Measurements from ENCODE around the gene POLR3A.

Gene POLR3A

DNA sequence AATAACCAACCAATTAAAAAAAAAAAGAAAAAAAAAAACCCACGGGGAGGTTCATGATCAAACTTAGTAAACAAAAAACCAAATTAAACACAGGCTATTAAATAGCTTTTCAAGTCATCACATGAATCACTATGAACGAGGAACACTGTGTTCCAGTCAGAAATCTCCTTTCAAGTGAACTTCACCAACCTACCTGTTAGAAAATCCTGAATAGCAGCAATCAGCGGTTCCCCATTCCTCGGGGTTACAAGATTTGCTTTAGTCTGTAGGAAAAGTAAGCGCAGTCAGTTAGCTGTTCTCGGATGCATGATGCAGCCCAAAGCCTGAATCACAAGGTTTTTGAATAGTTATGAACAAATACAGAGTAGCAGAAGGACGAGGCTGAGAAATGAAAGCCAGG, 19.0 kb downstream of the POLR3A start:
- Histone ChIP-seq H3K27me3 (ENCODE audit: insufficient read depth, poor library complexity, severe bottlenecking) (no peaks in the 10 kb centered on the region), H3K4me1 (ENCODE audit: insufficient read depth, poor library complexity, severe bottlenecking) (no peaks in the 10 kb centered on the region), H3K27ac (ENCODE audit: poor library complexity, severe bottlenecking) (no peak overlapping the region), H3K4me3 (ENCODE audit: severe bottlenecking) (no peak overlapping the region), H3K36me3 (ENCODE audit: low read depth) (peaks cover 93% of the 10 kb centered on the region), H3K9me3 (ENCODE audit: severe bottlenecking) (no peaks in the 10 kb centered on the region)
- DNase-seq (ENCODE audit: low spot score) (no peak), ATAC-seq (ENCODE audit: low read depth) (no peak)
- TF ChIP-seq, protein P1, sequence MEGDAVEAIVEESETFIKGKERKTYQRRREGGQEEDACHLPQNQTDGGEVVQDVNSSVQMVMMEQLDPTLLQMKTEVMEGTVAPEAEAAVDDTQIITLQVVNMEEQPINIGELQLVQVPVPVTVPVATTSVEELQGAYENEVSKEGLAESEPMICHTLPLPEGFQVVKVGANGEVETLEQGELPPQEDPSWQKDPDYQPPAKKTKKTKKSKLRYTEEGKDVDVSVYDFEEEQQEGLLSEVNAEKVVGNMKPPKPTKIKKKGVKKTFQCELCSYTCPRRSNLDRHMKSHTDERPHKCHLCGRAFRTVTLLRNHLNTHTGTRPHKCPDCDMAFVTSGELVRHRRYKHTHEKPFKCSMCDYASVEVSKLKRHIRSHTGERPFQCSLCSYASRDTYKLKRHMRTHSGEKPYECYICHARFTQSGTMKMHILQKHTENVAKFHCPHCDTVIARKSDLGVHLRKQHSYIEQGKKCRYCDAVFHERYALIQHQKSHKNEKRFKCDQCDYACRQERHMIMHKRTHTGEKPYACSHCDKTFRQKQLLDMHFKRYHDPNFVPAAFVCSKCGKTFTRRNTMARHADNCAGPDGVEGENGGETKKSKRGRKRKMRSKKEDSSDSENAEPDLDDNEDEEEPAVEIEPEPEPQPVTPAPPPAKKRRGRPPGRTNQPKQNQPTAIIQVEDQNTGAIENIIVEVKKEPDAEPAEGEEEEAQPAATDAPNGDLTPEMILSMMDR (IDR thresholded peaks at IDR 0.05; ENCODE audit: poor library complexity, severe bottlenecking) = no peak

DNA sequence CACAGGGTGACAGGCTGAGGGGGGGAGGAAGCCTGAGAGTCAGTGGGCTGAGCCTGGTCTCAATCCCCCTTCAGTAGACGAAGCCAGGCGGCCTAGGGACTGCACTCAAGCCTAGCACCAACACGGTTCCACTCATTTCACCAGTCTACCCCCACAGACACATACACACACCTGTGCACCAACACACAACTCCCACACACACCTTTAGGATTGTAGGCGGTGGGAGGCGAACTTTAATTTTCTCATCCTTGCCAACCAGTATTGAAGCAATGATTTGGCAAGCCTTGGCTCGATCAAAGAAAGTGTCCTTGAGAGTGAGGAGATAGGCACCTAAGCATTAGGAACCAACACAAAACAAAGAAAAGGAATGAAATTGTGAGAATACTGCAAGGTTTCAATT, 19.7 kb downstream of the POLR3A start:
- Histone ChIP-seq H3K27me3 (ENCODE audit: insufficient read depth, poor library complexity, severe bottlenecking) (no peaks in the 10 kb centered on the region), H3K4me3 (ENCODE audit: severe bottlenecking) (no peak overlapping the region), H3K36me3 (ENCODE audit: low read depth) (peaks cover 93% of the 10 kb centered on the region), H3K9me3 (ENCODE audit: severe bottlenecking) (no peaks in the 10 kb centered on the region), H3K4me1 (ENCODE audit: insufficient read depth, poor library complexity, severe bottlenecking) (no peaks in the 10 kb centered on the region), H3K27ac (ENCODE audit: poor library complexity, severe bottlenecking) (no peak overlapping the region)
- DNase-seq (ENCODE audit: low spot score) = no peak
- ATAC-seq (ENCODE audit: low read depth) = no peak
- TF ChIP-seq, protein P1 (IDR thresholded peaks at IDR 0.05; ENCODE audit: poor library complexity, severe bottlenecking) = no peak

DNA sequence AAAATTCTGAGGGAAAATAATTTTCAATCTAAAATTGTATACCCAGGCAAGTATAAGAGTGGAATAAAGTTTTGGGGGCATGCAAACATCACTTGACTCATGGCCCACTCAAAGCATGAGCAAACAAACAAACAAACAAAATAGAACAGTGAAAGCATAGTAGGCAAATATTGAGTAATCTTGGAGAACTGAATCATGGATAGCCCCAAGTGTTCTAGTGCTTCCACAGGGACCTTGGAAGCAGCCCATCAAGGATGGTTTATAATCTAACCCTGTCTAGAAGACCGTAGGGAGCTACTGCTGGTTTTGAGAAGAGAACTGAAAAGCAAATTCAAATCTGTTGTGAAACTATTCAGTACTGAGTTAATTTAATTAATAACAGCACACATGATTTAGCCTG, 22.1 kb downstream of the POLR3A start:
- H3K27ac ChIP-seq (ENCODE audit: poor library complexity, severe bottlenecking) = no peak overlapping the region
- H3K9me3 ChIP-seq (ENCODE audit: severe bottlenecking) = no peaks in the 10 kb centered on the region
- ATAC-seq (ENCODE audit: low read depth) (no peak), DNase-seq (ENCODE audit: low spot score) (no peak)
- no peaks in the 10 kb centered on the region for H3K27me3 ChIP-seq (ENCODE audit: insufficient read depth, poor library complexity, severe bottlenecking)
- H3K36me3 ChIP-seq (ENCODE audit: low read depth) = peaks cover 95% of the 10 kb centered on the region
- no peaks in the 10 kb centered on the region for H3K4me1 ChIP-seq (ENCODE audit: insufficient read depth, poor library complexity, severe bottlenecking)
- no peak overlapping the region for H3K4me3 ChIP-seq (ENCODE audit: severe bottlenecking)
- TF ChIP-seq, protein P1 (IDR thresholded peaks at IDR 0.05; ENCODE audit: poor library complexity, severe bottlenecking) = no peak

DNA sequence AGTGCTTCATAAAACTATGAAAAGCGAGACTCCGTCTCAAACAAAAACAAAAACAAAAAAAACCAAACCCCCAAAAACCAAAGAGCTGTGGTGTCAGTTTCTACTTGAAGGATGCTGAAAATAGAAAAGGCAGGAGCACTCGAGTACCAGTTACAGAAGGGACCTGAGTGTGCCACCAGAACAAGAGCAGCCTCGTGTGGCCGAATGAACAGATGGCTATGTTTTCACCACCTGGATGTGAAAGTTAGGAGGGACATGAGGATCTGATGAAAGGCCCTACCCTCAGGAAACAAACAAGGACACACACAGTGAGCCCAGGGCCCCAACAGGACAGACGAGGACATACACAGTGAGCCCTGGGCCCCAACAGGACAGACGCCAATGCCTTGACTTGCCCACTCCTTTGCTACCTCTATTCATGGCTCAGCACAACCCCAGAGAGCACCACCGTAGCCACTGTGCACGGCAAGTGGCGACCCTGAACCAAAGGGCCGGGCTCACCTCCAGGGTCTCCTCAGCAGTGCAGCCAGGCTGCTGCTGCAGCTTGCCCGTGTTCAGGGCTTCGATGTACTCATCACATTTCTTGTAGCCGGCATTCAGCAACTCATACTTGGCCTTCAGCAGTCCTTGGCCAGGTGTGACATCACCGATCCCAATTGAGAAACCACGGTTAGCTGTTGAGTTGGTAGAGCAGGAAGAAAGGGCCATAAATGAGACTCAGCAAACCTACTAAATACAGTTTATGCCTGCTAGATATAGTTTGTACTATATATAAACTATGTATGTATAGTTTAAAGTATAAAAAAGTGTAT, 24.9 kb downstream of the POLR3A start:
- H3K27ac ChIP-seq (ENCODE audit: poor library complexity, severe bottlenecking) = no peak overlapping the region
- H3K36me3 ChIP-seq (ENCODE audit: low read depth) = peaks cover 95% of the 10 kb centered on the region
- TF ChIP-seq, protein P1 (IDR thresholded peaks at IDR 0.05; ENCODE audit: poor library complexity, severe bottlenecking) = no peak
- H3K4me3 ChIP-seq (ENCODE audit: severe bottlenecking) = no peak overlapping the region
- H3K27me3 ChIP-seq (ENCODE audit: insufficient read depth, poor library complexity, severe bottlenecking) = no peaks in the 10 kb centered on the region
- DNase-seq (ENCODE audit: low spot score) (no peak), ATAC-seq (ENCODE audit: low read depth) (0 out of 3 replicates have a peak, but pooled peaks have one; percentile 27)
- H3K9me3 ChIP-seq (ENCODE audit: severe bottlenecking) = no peaks in the 10 kb centered on the region
- H3K4me1 ChIP-seq (ENCODE audit: insufficient read depth, poor library complexity, severe bottlenecking) = no peaks in the 10 kb centered on the region
